ENCODE results near the gene CALD1. TPM values are rescaled to one million over a fixed set of nuclear protein-coding genes. Genes with fewer than 3 reads are reported as not detected.

Gene CALD1
- total RNA-seq, 4 donors from 2014 or later, result 32.3 to 462 (median 98.4) TPM

DNA sequence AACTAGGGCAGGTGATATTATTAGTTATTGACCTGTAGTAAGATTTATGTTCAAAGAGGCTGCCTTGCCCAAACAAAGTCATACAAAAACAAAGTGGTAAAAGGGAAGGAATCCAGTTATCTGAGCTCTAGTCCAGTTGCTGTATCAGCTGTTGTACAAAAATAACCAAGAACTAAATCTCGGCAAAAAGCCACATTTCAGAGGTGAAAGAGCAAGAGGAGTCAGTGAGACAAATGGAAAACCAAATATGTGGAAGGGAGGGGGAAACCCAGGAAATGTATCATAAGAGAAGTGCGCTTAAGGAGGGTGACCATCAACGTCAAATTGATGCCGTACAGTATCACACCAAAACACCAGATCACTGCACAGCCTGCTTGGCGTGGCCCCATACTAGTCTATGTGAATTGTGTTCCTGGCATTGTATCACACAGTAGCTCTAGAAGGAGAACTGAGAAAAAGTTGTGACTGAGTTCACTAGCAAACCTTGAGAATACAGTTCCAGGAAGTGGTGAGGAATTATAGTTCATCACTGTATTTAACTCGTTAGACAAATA lies 213.3 kb downstream of the CALD1 start:
- H3K9me3 ChIP-seq, result no peaks in the 10 kb centered on the region
- TF ChIP-seq, protein P1, sequence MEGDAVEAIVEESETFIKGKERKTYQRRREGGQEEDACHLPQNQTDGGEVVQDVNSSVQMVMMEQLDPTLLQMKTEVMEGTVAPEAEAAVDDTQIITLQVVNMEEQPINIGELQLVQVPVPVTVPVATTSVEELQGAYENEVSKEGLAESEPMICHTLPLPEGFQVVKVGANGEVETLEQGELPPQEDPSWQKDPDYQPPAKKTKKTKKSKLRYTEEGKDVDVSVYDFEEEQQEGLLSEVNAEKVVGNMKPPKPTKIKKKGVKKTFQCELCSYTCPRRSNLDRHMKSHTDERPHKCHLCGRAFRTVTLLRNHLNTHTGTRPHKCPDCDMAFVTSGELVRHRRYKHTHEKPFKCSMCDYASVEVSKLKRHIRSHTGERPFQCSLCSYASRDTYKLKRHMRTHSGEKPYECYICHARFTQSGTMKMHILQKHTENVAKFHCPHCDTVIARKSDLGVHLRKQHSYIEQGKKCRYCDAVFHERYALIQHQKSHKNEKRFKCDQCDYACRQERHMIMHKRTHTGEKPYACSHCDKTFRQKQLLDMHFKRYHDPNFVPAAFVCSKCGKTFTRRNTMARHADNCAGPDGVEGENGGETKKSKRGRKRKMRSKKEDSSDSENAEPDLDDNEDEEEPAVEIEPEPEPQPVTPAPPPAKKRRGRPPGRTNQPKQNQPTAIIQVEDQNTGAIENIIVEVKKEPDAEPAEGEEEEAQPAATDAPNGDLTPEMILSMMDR (IDR thresholded peaks at IDR 0.05), result no peak
- TF ChIP-seq POLR2A (IDR thresholded peaks at IDR 0.05), result no peak
- intact Hi-C loops (cut with DNase I), result no loop called here
- no peak for DNase-seq
- H3K36me3 ChIP-seq, result peaks cover 0 to 52% (median 0%) of the 10 kb centered on the region in 3 donors
- peak overlapping the region in 3 of 4 donors; percentile 43 to 66 (median 48) for H3K27ac ChIP-seq
- 49 to 68% methylated on average over 6 of the region's 6 CpGs for WGBS, 2 donors
- no peaks in the 10 kb centered on the region for H3K27me3 ChIP-seq
- H3K4me1 ChIP-seq, result peaks cover 1 to 68% (median 4%) of the 10 kb centered on the region in 3 donors
- H3K4me3 ChIP-seq, result no peak overlapping the region

DNA sequence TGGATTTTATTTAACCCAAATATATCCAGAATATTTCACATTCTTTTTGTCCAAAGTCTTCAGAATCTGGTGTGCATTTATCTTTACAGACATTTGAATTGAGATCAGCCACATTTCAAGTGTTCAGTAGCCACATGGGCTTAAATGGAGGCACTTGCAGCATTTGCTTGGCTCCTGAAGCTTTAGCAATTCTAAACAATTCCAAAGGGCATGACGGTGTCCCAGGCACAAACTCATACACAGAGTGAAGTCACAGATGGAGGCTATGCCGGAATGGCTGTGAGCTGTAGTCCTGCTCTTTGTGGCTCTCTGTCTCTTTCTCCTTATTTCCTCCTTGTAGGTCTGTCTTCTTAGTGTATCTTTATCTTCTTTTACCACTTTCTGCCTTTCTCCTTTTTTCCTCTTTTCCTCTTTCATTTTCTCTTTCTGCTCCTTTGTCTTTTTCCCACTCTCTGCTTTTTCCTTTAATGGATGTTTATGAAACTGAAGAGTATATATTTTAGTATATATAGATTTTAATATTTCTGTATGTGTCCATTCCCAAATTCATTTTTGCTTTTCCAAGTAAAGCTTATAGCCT lies 214.5 kb downstream of the CALD1 start:
- Histone ChIP-seq H3K9me3 (no peaks in the 10 kb centered on the region), H3K36me3 (peaks cover 0 to 55% (median 0%) of the 10 kb centered on the region in 3 donors), H3K27me3 (no peaks in the 10 kb centered on the region), H3K4me1 (peaks cover 0 to 56% (median 0%) of the 10 kb centered on the region in 3 donors), H3K4me3 (no peak overlapping the region), H3K27ac (peak overlapping the region in 1 of 4 donors; percentile 48)
- DNase-seq, result no peak
- intact Hi-C loops (cut with DNase I), result no loop called here
- TF ChIP-seq POLR2A (IDR thresholded peaks at IDR 0.05), result no peak
- TF ChIP-seq, protein P1 (IDR thresholded peaks at IDR 0.05), result no peak
- WGBS, 2 donors, result 90 to 91% methylated on average over 2 of the region's 2 CpGs

DNA sequence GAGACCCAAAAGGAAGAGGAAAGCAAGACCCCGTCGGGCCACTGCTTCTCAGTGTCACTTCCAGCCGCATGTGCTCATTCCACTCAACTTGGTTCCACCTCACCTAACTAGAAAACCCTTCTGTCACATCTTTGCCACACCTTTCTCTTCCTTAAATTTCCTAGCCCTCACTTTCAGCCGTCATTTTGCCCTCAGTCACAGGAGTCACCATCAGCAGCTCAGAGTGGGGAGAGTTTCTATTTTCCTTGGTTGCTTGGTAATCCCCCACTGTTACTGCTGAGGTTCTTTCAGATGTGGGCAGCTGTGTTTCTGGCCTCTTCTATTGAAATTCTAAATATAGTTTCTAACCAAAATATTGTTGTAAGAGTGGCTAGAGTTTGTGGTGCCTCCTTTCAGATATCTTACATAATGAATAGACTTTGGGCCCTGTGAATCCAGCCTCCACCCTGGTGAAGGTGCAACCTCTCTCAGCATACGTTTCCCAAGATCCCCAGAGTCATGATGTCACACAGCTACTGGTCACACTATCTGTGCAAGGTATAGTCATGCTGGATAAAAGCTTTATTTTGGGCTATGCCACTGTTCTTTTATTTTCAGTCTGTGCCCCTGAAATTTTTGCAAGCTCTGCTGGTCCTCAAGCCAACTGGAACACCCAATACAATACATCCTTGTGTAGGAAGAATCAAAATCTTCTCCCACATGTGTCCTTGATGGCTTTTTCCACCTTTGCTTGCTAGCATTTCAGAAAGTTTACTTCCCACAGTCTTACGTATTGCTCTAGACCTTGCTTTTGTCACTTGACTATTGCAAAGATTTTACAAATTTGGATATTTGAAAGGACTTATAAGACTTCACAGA lies 216.0 kb downstream of the CALD1 start:
- WGBS, 2 donors, result 63 to 65% methylated on average over 6 of the region's 6 CpGs
- peaks cover 0 to 42% (median 0%) of the 10 kb centered on the region in 3 donors for H3K4me1 ChIP-seq
- H3K9me3 ChIP-seq, result no peaks in the 10 kb centered on the region
- H3K27me3 ChIP-seq, result no peaks in the 10 kb centered on the region
- H3K27ac ChIP-seq, result peak overlapping the region in 3 of 4 donors; percentile 31 to 45 (median 43)
- DNase-seq, result no peak
- TF ChIP-seq, protein P1 (IDR thresholded peaks at IDR 0.05), result no peak
- H3K4me3 ChIP-seq, result no peak overlapping the region
- intact Hi-C loops (cut with DNase I), result no loop called here
- peaks cover 0 to 45% (median 0%) of the 10 kb centered on the region in 3 donors for H3K36me3 ChIP-seq

DNA sequence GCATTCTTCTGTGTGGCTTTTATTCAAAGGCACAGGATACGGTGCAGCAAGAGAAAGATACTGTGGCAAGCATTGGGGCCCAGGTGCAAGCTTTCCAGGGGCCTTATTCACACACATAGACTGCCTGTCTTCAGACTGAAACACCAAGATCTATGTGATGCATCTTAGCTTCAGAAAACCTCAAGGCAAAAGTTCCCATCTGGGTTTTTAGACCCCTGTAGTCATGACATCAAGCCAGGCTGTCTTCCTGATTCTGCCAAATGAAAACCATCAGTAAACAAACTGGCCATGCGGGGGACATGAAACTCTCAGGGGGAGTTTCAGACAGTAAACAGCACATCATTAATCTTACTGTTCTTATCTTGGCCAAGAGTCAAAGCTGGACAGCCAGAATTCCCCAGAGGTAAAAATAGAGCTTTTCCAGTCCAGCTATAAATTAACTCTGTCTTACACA lies 216.7 kb downstream of the CALD1 start:
- Histone ChIP-seq H3K27me3 (no peaks in the 10 kb centered on the region), H3K9me3 (no peaks in the 10 kb centered on the region), H3K27ac (peak overlapping the region in 2 of 4 donors; percentile 43 to 45), H3K36me3 (peaks cover 0 to 45% (median 0%) of the 10 kb centered on the region in 3 donors), H3K4me3 (no peak overlapping the region), H3K4me1 (peaks cover 0 to 39% (median 0%) of the 10 kb centered on the region in 3 donors)
- WGBS, 2 donors, result 50 to 61% methylated on average over 2 of the region's 2 CpGs
- TF ChIP-seq POLR2A (IDR thresholded peaks at IDR 0.05), result no peak
- TF ChIP-seq, protein P1 (IDR thresholded peaks at IDR 0.05), result no peak
- intact Hi-C loops (cut with DNase I), result no loop called here
- DNase-seq, result no peak
